HG02981 (cell line): ENCODE data around the gene HAUS8.
"Not testable (repeated sequence)": the region's sequence is repeated elsewhere in the genome, so short reads cannot be mapped to it uniquely, and the experiment has no call there.

Experiments used
- ATAC-seq: cut with Tn5 transposase; IDR thresholded peaks from one replicate; pipeline ENCODE4 v1.9.1; 2021; ENCODE audit warnings: mild to moderate bottlenecking, moderate library complexity; ENCODE audit not compliant: unreplicated experiment

Gene HAUS8

GRCh38 chr19:17103177-17103576 lies 27.9 kb upstream of the HAUS8 start:
- ATAC-seq = no peak

- ATAC-seq = no peak
These were observed 26.7 kb upstream of the HAUS8 start for GRCh38 chr19:17101686-17102628.

DNA sequence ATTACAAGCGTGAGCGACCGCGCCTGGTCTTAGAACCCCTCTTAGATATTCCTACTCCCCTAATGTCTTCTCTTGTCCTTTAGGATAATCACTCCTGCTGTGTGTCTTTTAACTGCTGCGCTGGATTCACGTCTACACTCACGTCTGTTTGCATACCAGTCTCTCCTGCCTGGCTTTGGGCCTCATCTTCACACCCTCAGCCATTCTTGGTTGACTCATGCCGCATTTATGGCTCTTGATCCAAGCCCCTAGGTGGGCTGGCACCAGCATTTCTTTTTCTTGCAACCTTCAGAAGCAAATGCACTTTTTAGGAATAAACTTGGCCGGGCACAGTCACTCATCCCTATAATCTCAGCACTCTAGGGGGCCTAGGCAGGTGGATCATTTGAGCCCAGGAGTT lies 23.1 kb upstream of the HAUS8 start:
- no peak for ATAC-seq

DNA sequence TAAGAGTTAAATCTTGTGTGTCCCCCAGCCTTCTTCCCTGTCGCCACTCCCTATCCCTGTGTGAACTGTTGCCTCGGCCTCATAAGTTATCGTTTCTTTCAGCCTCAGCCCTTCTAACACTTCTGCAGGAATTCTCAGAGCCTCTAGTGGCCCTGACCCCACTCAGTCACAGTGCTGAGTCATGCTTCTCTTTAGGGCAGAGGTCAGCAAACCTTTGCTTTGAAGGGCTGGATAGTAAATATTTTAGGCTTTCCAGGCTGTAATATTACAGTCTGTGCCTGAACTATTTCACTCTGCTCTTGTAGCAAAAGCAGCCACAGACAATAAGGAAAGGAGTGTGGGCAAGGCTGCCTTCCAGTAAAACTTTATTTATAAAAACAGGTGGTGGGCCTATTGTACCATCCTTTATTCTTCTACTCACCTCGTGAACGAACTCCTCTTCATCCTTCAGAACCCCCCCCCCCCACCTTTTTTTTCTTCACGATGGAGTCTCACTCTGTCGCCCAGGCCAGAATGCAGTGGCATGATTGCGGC lies 22.4 kb upstream of the HAUS8 start:
- no peak for ATAC-seq

- ATAC-seq = no peak
These were observed 20.1 kb upstream of the HAUS8 start for GRCh38 chr19:17095141-17095919.

DNA sequence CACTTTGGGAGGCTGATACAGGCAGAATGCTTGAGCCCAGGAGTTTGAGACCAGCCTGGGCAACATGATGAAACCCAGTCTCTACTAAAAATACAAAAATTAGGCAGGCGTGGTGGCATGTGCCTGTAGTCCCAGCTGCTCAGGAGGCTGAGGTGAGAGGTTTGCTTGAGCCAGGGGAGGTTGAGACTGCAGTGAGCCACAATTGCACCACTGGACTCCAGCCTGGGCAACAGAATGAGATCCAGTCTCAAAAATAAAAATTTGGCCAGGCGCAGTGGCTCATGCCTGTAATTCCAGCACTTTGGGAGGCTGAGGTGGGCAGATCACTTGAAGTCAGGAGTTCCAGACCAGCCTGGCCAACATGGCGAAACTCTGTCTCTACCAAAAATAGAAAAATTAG lies 19.4 kb upstream of the HAUS8 start:
- ATAC-seq = not testable (repeated sequence)

GRCh38 chr19:17092696-17093095 lies 17.4 kb upstream of the HAUS8 start:
- no peak for ATAC-seq

- ATAC-seq = no peak
These were observed 16.6 kb upstream of the HAUS8 start for GRCh38 chr19:17091758-17092333.

GRCh38 chr19:17090583-17090982 lies 15.3 kb upstream of the HAUS8 start:
- ATAC-seq = no peak

DNA sequence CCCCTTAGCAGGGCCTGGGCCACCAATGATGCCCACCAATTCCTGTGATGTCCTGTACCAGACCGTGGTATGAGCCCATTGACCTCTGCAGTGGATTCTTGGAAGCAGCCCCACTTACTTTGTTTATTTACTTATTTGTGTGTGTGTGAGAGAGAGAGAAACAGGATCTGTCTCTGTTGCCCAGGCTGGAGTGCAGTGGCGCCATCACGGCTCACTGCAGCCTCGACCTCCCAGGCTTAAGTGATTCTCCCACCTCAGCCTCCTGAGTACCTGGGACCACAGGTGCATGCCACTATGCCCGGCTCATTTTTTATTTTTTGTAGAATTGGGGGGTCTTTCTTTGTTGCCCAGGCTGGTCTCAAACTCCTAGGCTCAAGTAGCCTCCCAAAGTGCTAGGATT lies 13.3 kb upstream of the HAUS8 start:
- ATAC-seq = no peak

GRCh38 chr19:17086834-17087233 lies 11.6 kb upstream of the HAUS8 start:
- ATAC-seq = no peak

DNA sequence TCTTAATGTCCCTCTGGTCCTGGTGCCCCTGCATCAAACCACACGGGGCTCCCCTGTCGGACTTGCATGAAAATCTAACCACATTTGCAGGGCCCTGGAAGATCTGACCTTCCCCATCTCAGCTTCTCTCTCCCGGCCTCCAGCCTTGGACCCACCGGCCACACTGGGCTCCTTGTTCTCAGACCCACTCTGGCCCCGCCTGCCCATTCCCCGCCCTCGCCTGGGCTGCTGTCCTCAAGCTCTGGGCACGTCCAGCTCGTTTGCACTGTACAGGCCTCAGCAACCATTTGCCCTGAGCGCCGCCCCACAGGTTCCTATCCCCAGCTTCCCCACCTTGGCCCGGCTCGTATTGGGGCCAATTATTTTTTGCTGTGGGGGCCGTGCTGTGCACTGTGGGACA lies 10.9 kb upstream of the HAUS8 start:
- ATAC-seq = no peak

- ATAC-seq = no peak
These were observed 6.7 kb upstream of the HAUS8 start for GRCh38 chr19:17081672-17082630.

DNA sequence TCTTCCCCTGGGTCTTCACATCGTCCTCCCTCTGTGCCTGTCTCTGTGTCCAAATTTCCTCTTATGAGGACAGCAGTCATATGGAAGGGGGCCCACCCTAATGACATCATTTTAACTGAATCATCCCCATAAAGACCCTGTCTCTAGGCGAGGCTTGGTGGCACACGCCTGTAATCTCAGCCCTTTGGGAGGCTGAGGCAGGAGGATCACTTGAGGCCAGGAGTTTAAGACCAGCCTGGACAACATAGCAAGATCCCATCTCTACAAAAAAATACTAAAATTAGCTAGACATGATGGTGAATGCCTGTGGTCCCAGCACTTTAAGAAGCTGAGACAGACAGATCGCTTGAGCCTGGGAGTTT lies 5.2 kb upstream of the HAUS8 start:
- no peak for ATAC-seq

DNA sequence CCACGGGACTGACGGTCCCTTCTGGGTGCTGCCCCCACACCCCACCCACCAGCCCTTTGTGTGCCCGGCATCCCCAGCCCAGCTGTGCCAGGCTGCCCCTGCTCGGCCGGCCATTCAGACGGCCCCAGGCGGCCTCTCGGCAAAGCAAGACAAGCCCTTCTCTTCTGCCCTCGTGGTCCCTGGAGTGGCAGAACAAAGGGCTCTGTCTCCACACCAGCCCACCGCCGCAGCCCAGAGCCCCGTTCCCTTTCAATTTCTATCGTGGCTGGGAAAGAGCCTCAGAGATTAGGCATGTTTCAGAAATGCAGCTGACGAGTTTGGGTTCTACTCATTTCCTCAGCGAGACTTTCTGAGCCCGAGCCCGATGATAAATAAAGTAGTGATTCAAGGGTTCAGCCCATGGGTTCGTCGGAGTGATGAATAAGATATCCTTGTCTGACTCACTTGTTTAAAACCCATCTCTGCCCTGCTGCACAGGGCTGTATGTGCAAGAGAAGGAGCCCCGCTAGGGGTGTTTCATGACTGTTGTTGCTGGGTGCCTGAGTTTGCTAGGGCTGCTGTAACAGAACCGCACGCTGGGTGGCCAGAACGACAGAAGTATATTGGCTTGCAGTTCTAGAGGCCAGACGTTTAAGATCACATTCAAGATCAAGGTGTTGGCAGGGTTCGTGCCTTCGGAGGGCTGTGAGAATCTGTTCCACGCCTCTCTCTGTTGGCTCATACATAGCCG lies 4.6 kb upstream of the HAUS8 start:
- ATAC-seq = peak; percentile 29

DNA sequence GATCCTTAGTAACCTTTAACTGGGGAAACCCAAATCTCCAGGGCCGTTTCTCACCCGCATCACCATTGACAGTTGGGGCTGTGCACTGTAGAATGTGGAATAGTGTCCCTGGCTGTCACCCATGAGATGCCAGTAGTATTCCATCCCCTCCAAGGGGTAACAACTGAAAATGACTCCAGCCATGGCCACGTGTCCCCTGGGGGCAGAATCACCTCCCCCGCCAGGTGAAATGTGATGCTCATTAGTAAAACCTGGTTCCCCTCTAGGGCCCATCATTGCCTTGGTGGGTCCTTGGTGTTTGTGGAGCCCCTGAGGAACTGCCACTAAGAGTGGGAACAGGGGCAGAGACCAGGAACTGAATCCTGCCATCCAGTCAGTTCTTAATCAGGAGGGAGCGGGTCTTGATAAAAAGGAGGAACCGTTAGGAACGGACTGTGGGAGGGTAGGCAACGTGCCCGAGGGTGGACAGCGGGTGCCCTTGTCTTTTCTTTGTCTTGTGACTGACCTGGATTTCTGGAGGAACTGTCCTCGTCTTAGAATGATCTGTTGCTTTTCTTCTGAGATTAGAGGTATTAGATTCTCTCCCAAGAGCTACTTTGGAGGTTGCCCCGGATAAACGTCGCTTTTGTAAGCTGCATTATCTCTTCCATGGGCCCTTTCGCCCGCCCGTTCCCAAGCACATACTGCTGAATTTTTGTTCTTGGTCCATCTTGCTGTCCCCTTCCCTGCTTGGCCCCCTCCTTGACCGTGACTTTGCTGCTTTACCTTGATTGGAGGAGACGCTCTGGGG lies 3.9 kb upstream of the HAUS8 start:
- ATAC-seq = no peak

DNA sequence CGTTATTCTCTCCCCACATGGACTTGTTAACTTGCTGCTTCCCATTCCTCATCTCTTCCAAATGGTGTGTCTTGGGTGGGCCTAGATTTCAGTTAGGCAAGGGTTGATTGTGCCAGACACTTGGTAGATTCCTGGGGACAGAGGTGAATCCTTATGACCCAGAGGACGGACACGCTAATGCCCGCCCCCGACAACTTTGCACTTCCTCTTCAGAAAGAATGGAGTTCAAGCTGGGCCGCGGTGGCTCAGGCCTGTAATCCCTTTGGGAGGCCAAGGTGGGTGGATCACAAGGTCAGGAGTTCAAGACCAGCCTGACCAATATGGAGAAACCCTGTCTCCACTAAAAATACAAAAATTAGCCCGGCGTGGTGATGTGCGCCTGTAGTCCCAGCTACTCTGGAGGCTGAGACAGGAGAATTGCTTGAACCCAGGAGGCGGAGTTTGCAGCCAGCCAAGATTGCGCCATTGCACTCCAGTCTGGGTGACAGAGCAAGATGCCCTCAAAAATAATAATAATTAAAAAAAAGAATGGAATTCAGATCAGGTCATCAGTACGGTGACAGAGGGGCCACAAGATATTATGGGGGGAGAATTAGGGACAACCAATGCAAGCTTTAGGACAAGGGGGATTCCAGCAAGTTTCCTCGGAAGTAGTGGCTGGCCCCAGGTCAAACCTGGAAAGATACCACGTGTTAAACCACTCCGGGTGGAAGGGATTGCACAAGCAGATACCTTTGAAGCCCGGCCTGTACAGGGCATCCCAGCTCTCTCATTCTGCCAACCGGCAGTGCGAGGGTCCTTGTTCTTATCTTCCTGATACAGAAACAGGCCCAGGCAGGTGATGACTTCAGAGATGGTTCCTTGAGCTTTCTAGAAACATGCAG lies 3.0 kb upstream of the HAUS8 start:
- ATAC-seq = no peak

DNA sequence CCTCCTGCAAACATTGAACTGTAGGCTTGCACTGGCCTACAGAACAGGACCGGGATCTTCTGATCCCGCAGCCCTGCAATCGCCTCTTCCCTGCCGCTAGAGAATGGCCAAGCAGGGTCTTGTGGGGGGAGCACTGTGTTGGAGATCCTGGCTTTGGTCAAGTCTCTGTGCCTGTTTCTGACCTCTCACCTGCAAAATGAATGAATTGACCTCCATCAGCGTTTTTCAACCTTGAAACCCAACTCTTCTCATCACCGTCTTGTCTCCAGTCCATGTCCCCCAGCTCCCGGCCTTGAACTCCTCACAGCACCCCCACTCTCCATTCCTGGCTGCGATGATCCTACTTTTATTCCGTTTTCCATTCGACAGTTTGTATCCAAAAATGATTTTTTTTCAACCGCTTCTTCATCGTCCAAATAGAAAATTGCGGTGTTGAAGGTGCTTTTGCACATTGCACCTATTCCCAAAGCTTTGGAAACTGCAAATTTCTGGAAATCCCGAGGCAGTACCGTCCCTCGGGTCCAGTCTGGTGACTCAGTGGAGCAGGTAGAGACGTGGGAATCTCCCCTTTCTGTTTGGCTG lies 2.3 kb upstream of the HAUS8 start:
- ATAC-seq = no peak
